HepG2 (cell line): Measurements from ENCODE around the gene GCHFR. TPM values are rescaled to one million over a fixed set of nuclear protein-coding genes. Genes with fewer than 3 reads are reported as not detected.

Experiments
- ATAC-seq: fragments of 200-7000 bp; cut with Tn5 transposase; 3 replicates; pipeline ENCODE4 v1.9.1; 2020; ENCODE audit warnings: mild to moderate bottlenecking, moderate library complexity
- BruUV-seq: library from RNA; stranded (reverse); fragments of 400-500 nt; replicated peaks from 2 replicates; lab custom pipeline; 2021; lab: Mats Ljungman, UMichigan
- CTCF ChIA-PET: fragments of 300-600 bp; formaldehyde crosslinking; extraction: SDS; loops from one replicate; lab custom pipeline; 2021; ENCODE audit warnings: low total read pairs, inconsistent platforms, low intra/inter-chr PET ratio; lab: Yijun Ruan, JAX
- POLR2A ChIA-PET: fragments of 350-600 bp; sonication (Branson Sonifier 250); formaldehyde crosslinking; loops from one replicate; lab custom pipeline; 2020; ENCODE audit warnings: antibody characterized with exemption, inconsistent platforms; lab: Yijun Ruan, JAX
- DNase-seq: peaks from one replicate; pipeline ENCODE4 v3.0.0-alpha.2; 2015; ENCODE audit warnings: low spot score
- FAIRE-seq: peaks from 3 replicates; lab custom pipeline; 2011; peaks lifted over from hg19 to GRCh38; lab: Jason Lieb, UNC
- H2AFZ ChIP-seq: one replicate; pipeline ENCODE4 v1.6.1; 2011; ENCODE audit warnings: low read length, inconsistent platforms
- H3K27ac ChIP-seq: fragments of 300-600 bp; 3 replicates; pipeline ENCODE4 v1.8.0; 2011; ENCODE audit warnings: mixed run types, mild to moderate bottlenecking, mixed read lengths, low read length, inconsistent platforms; ENCODE audit not compliant: insufficient read depth; ENCODE audit errors: extremely low read length
- H3K27me3 ChIP-seq, 2 experiments: fragments of 200-600 bp in 1 of 2; 2 replicates in 1 of 2; 3 replicates in 1 of 2; pipeline versions ENCODE4 v1.6.0 to v1.8.0; 2011; ENCODE audit warnings: low read length in 2 of 2, mild to moderate bottlenecking in 2 of 2, moderate library complexity in 2 of 2, inconsistent platforms in 1 of 2; ENCODE audit not compliant: insufficient read depth in 2 of 2, control insufficient read depth in 1 of 2
- H3K36me3 ChIP-seq, 2 experiments: fragments of 200-600 bp in 1 of 2; replicated peaks in 1 of 2; 2 replicates in 1 of 2; 3 replicates in 1 of 2; pipeline versions ENCODE4 v1.5.1 to v1.8.0; 2011; ENCODE audit warnings: low read length in 2 of 2, inconsistent platforms in 1 of 2; ENCODE audit not compliant: insufficient read depth in 2 of 2, control insufficient read depth in 1 of 2
- H3K4me1 ChIP-seq: 2 replicates; pipeline ENCODE4 v1.5.1; 2012; ENCODE audit warnings: low read length, inconsistent platforms; ENCODE audit not compliant: insufficient read depth
- H3K4me2 ChIP-seq: 2 replicates; pipeline ENCODE4 v1.6.0; 2011; ENCODE audit warnings: low read depth, low read length, inconsistent platforms
- H3K4me3 ChIP-seq, 3 experiments: fragments of 200-600 bp in 1 of 3; sonication (generic), shearing (Covaris generic) in 1 of 3; replicated peaks in 1 of 3; 2 replicates each; pipeline ENCODE4 v1.5.1; 2011 to 2016; ENCODE audit warnings: low read length in 3 of 3, inconsistent platforms in 2 of 3, low read depth in 2 of 3, mild to moderate bottlenecking in 2 of 3, control low read depth in 1 of 3, mixed read lengths in 1 of 3; ENCODE audit not compliant: insufficient read depth in 1 of 3
- H3K79me2 ChIP-seq: one replicate; pipeline ENCODE4 v1.6.1; 2011; ENCODE audit warnings: low read length, inconsistent platforms; ENCODE audit not compliant: insufficient read depth
- H3K9ac ChIP-seq: 2 replicates; pipeline ENCODE4 v1.6.0; 2011; ENCODE audit warnings: mild to moderate bottlenecking, low read depth, low read length, inconsistent platforms; ENCODE audit not compliant: insufficient read depth
- H3K9me3 ChIP-seq: 2 replicates; pipeline ENCODE4 v1.5.1; 2012; ENCODE audit warnings: mild to moderate bottlenecking, low read length
- H4K20me1 ChIP-seq: 2 replicates; pipeline ENCODE4 v1.6.0; 2011; ENCODE audit warnings: inconsistent platforms, mild to moderate bottlenecking, low read length, moderate library complexity; ENCODE audit not compliant: insufficient read depth
- BHLHE40 ChIP-seq: IDR thresholded peaks from 2 replicates; pipeline ENCODE4 v1.6.1; 2011; ENCODE audit warnings: low read length, improper control_type of control experiment
- EHMT2 ChIP-seq: fragments of 200-600 bp; sonication (generic); IDR thresholded peaks from 2 replicates; pipeline ENCODE4 v1.7.0; 2017; ENCODE audit warnings: antibody characterized with exemption, low read depth, low read length, borderline replicate concordance
- ZNF10 ChIP-seq: sonication (generic); formaldehyde crosslinking; IDR thresholded peaks from 2 replicates; pipeline ENCODE4 v1.4.0; 2020; ENCODE audit warnings: mild to moderate bottlenecking, low read depth, missing genetic modification reagents, borderline replicate concordance
- ZNF121 ChIP-seq: sonication (generic); formaldehyde crosslinking; IDR thresholded peaks from 2 replicates; pipeline ENCODE4 v1.5.0; 2020; ENCODE audit warnings: mild to moderate bottlenecking, missing genetic modification reagents
- ZNF549 ChIP-seq: sonication (generic); formaldehyde crosslinking; IDR thresholded peaks from 2 replicates; pipeline ENCODE4 v1.5.0; 2020; ENCODE audit warnings: missing genetic modification reagents
- ZNF672 ChIP-seq: sonication (generic); formaldehyde crosslinking; IDR thresholded peaks from 2 replicates; pipeline ENCODE4 v1.8.1; 2022; ENCODE audit warnings: missing genetic modification reagents
- WGBS: methylation state at CpG from one replicate; pipeline ENCODE4 v1.1.6; 2017; ENCODE audit warnings: low lambda C conversion rate; 5-methylcytosine and 5-hydroxymethylcytosine counted together
- in situ Hi-C: cut with HindIII; loops from 2 replicates; pipeline ENCODE4 v1.10.0; 2017; ENCODE audit warnings: low pct_unique_long_range_greater_than_20kb; ENCODE audit not compliant: extremely low pct_ligation_motif_present
- intact Hi-C: fragments of 100-400 bp; cut with micrococcal nuclease; formaldehyde crosslinking; loops from one replicate; pipeline ENCODE4 v1.10.0; 2022; ENCODE audit not compliant: unreplicated experiment
- polyA plus RNA-seq, 8 experiments: library from polyadenylated mRNA; depleted of rRNA in 3 of 8; stranded (reverse) in 7 of 8; unstranded in 1 of 8; fragments of >200 nt; fragmentation: Illumina TruSeq in 4 of 8; extraction: Trizol in 4 of 8; gene quantifications; 2 replicates each; pipeline versions ENCODE4 v1.2.1 to v1.2.3, GENCODE V29; 2011 to 2016; ENCODE audit warnings: low read depth in 4 of 8, missing spikeins in 1 of 8, mixed read lengths in 1 of 8; ENCODE audit not compliant: insufficient read depth in 1 of 8
- total RNA-seq, 5 experiments: library from RNA; depleted of rRNA; stranded (reverse); fragments of >200 nt; fragmentation: Illumina TruSeq; extraction: Trizol; gene quantifications; 2 replicates each; pipeline ENCODE4 v1.2.3, GENCODE V29; 2016; ENCODE audit warnings: low read depth in 1 of 5

The GCHFR gene
- total and polyA plus RNA-seq, 2 of the 13 experiments (the other 11 are each of a cell fraction or from before 2014, with no cell fraction given): 51.5 to 92.4 TPM

GRCh38 chr15:40754883-40755811 is 8.7 kb upstream of the GCHFR start, which contains the start of gene RMDN3 (continued):
- TF ChIP-seq ZNF10 (CRISPR knock-in tag) (no peak), EHMT2 (no peak), ZNF121 (CRISPR knock-in tag) (no peak), ZNF672 (CRISPR knock-in tag) (no peak)

GRCh38 chr15:40755812-40756208 is 8.1 kb upstream of the GCHFR start:
- H4K20me1 ChIP-seq: no peaks in the 10 kb centered on the region
- no peak for ATAC-seq
- no peak overlapping the region for H2AFZ ChIP-seq
- in situ Hi-C loops: no loop called here
- TF ChIP-seq BHLHE40: 0 out of 2 replicates have a peak, but pooled peaks have one; percentile 24
- no peak for TF ChIP-seq ZNF549 (CRISPR knock-in tag)
- no TSS peak for BruUV-seq
- peaks cover 27% of the 10 kb centered on the region for H3K79me2 ChIP-seq
- no peak for FAIRE-seq
- intact Hi-C loops: loop anchor here (10.0 kb wide), 1 partner anchor 161 kb away; the partner anchor contains the start of gene KNL1
- H3K9me3 ChIP-seq: no peaks in the 10 kb centered on the region
- no peaks in the 10 kb centered on the region for H3K27me3 ChIP-seq
- peaks cover 61% of the 10 kb centered on the region for H3K4me1 ChIP-seq
- peak overlapping the region; percentile 83 to 98 (median 89) for H3K4me3 ChIP-seq
- DNase-seq: no peak
- peak overlapping the region; percentile 84 for H3K4me2 ChIP-seq
- H3K9ac ChIP-seq: peak overlapping the region; percentile 87
- H3K36me3 ChIP-seq: peaks cover 8 to 14% of the 10 kb centered on the region in 2 experiments
- ChIA-PET POLR2A (interaction anchor here (1.3 kb wide), 1 partner anchor 52 kb away, joined by 3 read pairs; the partner anchor contains the start of gene DNAJC17), CTCF (no interaction called here)
- 65% methylated on average over 10 of the region's 10 CpGs for whole genome bisulfite sequencing
- H3K27ac ChIP-seq: peak overlapping the region; percentile 84
